C4-2B (cell line): ENCODE results near the gene SLC50A1.

ENCODE experiments used
- ZFX ChIP-seq: fragments of 450-650 bp; IDR thresholded peaks from 2 replicates; pipeline ENCODE4 v1.6.1; 2017
- TF ChIP-seq, protein P1 (sequence below): fragments of 450-650 bp; conservative IDR thresholded peaks from 2 replicates; pipeline ENCODE4 v1.5.1; 2017; ENCODE audit warnings: mild to moderate bottlenecking

DNA sequence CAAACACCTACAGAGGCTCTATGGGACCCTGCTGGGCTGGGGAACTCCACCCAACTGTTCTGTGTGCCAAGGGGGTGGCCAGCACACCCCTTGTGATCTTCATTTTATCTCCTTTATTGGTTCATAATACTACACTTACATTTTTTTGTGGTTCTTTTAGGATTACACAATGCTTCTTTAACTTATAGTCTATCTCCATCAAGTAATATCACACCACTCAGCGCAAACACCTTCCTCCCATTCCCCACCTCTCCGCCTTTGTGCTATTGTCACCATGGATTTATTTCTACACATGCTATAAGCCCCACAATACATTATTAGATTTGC lies 41.1 kb upstream of the SLC50A1 start:
- TF ChIP-seq, protein P1, sequence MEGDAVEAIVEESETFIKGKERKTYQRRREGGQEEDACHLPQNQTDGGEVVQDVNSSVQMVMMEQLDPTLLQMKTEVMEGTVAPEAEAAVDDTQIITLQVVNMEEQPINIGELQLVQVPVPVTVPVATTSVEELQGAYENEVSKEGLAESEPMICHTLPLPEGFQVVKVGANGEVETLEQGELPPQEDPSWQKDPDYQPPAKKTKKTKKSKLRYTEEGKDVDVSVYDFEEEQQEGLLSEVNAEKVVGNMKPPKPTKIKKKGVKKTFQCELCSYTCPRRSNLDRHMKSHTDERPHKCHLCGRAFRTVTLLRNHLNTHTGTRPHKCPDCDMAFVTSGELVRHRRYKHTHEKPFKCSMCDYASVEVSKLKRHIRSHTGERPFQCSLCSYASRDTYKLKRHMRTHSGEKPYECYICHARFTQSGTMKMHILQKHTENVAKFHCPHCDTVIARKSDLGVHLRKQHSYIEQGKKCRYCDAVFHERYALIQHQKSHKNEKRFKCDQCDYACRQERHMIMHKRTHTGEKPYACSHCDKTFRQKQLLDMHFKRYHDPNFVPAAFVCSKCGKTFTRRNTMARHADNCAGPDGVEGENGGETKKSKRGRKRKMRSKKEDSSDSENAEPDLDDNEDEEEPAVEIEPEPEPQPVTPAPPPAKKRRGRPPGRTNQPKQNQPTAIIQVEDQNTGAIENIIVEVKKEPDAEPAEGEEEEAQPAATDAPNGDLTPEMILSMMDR: no peak; the same call in 1 of the 2 replicates
- TF ChIP-seq ZFX: no peak
